ENCODE results near the gene VTCN1.

The VTCN1 gene

DNA sequence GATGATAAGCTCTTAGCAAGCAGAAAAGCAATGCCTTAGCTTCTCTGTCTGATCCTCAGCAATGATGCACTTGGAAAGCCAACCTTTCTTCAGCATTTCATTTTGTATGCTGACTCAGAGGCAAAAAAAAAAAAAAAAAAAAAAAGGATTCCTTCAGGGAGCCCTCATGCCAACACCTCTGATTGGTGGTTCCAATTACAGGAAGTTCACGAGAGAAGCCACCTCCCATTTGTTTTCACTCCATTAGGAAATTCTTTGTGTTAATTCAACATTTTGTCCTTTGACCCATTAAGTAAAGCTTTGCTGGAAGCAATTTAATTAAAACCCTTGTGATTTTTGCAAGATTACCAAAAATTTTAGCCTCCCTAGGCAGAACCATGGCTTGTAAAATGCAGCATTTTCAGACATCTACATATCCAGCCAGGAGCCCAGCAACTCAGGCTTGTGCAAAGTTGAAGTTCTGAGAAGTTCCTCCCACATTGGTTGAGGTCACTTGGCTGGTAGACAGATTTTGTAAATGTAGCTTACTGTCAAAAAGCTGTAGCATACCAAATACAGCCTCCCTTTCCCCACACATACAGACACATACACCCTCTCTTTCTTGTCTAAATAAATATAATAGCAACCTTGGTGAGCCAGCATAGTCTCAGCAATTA, 27.1 kb upstream of the VTCN1 start:
- no peaks in the 10 kb centered on the region for H3K4me1 ChIP-seq (ENCODE audit: control insufficient read depth, insufficient read depth, low read length)
- no peaks in the 10 kb centered on the region for H3K36me3 ChIP-seq (ENCODE audit: control insufficient read depth, insufficient read depth, low read length)
- H3K4me3 ChIP-seq (ENCODE audit: insufficient read depth, low read depth, low read length) = no peak overlapping the region
- no peaks in the 10 kb centered on the region for H3K27me3 ChIP-seq (ENCODE audit: control insufficient read depth, insufficient read depth, low read length, poor library complexity, severe bottlenecking)
- no peak overlapping the region for H3K27ac ChIP-seq (ENCODE audit: insufficient read depth, low read depth, low read length, poor library complexity, severe bottlenecking)
- 68 to 73% methylated on average over 1 of the region's 1 CpG for WGBS, 2 experiments
- no peaks in the 10 kb centered on the region for H3K9me3 ChIP-seq (ENCODE audit: control insufficient read depth, low read length)

DNA sequence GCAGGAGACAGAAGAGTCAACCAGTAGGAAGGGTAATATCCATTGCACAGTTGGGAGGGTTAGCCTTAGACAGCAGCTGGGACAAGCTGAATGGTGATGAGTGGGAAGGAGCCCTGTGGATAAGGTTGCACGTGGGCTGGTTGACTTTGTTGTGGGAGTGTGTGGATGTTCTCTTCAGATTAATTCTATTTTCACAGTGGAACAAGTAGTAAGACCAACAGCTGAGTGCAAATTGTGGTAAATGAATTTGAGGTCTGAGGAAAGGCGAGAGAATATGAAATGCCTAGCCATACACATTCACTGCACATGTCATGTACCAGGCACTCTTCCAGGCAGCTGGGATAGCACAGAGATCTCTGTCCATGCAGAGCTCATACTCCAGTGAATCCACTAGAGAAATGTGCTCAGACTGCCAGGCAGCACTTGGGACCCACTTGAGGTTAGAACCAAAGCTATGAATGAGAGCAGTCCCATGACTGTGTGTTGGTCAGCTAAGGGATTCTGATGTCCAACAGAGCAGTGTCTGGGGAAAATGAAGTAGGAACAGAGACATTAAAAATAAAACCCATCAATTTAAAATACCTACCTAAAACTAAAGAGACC, 25.2 kb upstream of the VTCN1 start:
- H3K4me3 ChIP-seq (ENCODE audit: insufficient read depth, low read depth, low read length) = no peak overlapping the region
- H3K4me1 ChIP-seq (ENCODE audit: control insufficient read depth, insufficient read depth, low read length) = no peaks in the 10 kb centered on the region
- H3K27ac ChIP-seq (ENCODE audit: insufficient read depth, low read depth, low read length, poor library complexity, severe bottlenecking) = no peak overlapping the region
- H3K9me3 ChIP-seq (ENCODE audit: control insufficient read depth, low read length) = no peaks in the 10 kb centered on the region
- no peaks in the 10 kb centered on the region for H3K27me3 ChIP-seq (ENCODE audit: control insufficient read depth, insufficient read depth, low read length, poor library complexity, severe bottlenecking)
- 94 to 100% methylated on average over 2 of the region's 2 CpGs for WGBS, 2 experiments
- no peaks in the 10 kb centered on the region for H3K36me3 ChIP-seq (ENCODE audit: control insufficient read depth, insufficient read depth, low read length)

DNA sequence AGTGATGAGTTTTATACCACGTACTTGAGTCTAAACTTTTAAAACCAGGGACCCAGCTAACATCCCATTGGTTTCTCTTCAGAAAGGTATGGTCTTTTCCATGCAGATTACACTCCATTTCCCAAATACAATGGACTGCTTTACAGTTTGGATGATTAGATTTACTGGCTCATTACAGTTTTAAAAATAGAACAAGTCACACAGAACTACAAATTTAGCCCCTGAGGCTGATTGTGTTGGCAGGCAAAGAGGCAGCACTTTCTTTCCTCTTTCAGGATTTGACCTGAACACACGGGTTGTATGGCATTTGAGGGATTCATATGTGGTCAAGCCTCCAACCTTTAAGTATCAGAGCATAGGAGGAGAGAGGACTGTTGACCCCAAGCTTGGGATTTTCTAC, 21.8 kb upstream of the VTCN1 start:
- Histone ChIP-seq H3K9me3 (ENCODE audit: control insufficient read depth, low read length) (no peaks in the 10 kb centered on the region), H3K36me3 (ENCODE audit: control insufficient read depth, insufficient read depth, low read length) (no peaks in the 10 kb centered on the region), H3K27me3 (ENCODE audit: control insufficient read depth, insufficient read depth, low read length, poor library complexity, severe bottlenecking) (no peaks in the 10 kb centered on the region), H3K27ac (ENCODE audit: insufficient read depth, low read depth, low read length, poor library complexity, severe bottlenecking) (no peak overlapping the region), H3K4me1 (ENCODE audit: control insufficient read depth, insufficient read depth, low read length) (no peaks in the 10 kb centered on the region), H3K4me3 (ENCODE audit: insufficient read depth, low read depth, low read length) (no peak overlapping the region)
- WGBS, 2 experiments = 87 to 95% methylated on average over 2 of the region's 2 CpGs

DNA sequence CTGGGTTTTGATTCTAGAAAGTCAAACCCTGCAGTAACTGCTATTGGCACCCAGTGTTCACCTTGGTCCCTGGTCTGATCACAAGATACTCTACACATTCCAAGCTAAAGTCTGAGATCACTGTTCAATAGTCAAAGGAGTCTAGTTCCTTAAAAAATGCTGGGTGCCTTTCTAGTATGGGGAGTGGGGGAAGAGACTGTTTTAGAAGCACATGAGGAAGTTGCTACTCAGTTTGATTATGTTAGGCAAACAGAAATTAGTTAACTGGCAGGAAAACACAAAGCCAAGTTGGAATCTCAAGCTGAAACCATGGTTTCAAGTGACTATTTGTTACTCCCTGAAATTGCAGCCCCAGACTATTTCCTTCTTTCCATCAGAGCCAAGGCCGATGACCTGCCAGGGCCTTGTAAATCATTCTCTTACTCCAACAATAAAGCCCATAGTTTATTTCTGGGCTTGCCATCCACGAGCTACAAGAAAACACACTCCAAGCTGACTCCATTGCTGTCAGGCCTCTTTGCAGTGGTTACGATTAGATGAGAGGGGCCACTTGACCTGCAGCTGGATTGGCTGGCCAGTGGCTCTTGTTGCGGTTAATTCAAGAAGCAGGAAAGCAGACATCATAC, 21.1 kb upstream of the VTCN1 start:
- Histone ChIP-seq H3K27me3 (ENCODE audit: control insufficient read depth, insufficient read depth, low read length, poor library complexity, severe bottlenecking) (no peaks in the 10 kb centered on the region), H3K9me3 (ENCODE audit: control insufficient read depth, low read length) (no peaks in the 10 kb centered on the region), H3K36me3 (ENCODE audit: control insufficient read depth, insufficient read depth, low read length) (no peaks in the 10 kb centered on the region), H3K27ac (ENCODE audit: insufficient read depth, low read depth, low read length, poor library complexity, severe bottlenecking) (no peak overlapping the region), H3K4me1 (ENCODE audit: control insufficient read depth, insufficient read depth, low read length) (no peaks in the 10 kb centered on the region), H3K4me3 (ENCODE audit: insufficient read depth, low read depth, low read length) (no peak overlapping the region)
- WGBS, 2 experiments = 94 to 98% methylated on average over 4 of the region's 4 CpGs

DNA sequence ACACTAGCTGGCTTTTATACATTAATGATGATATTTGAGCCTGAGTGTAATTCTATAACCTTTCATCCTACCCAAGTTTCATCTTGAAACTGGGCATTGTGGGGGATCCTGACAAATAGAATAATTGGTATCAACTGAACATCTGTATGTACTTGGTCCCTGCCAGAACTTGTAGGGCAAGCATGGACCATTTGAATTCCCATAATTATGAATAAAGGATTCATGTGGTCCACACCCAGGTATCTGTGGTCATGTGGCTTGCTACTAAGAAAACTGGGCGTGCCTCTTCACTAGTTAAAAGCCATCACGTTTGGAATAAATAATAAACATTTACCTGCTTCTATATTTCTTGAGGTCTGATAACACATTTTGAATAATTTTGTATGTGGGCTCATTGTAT, 20.6 kb upstream of the VTCN1 start:
- Histone ChIP-seq H3K36me3 (ENCODE audit: control insufficient read depth, insufficient read depth, low read length) (no peaks in the 10 kb centered on the region), H3K9me3 (ENCODE audit: control insufficient read depth, low read length) (no peaks in the 10 kb centered on the region), H3K27me3 (ENCODE audit: control insufficient read depth, insufficient read depth, low read length, poor library complexity, severe bottlenecking) (no peaks in the 10 kb centered on the region), H3K4me3 (ENCODE audit: insufficient read depth, low read depth, low read length) (no peak overlapping the region), H3K4me1 (ENCODE audit: control insufficient read depth, insufficient read depth, low read length) (no peaks in the 10 kb centered on the region), H3K27ac (ENCODE audit: insufficient read depth, low read depth, low read length, poor library complexity, severe bottlenecking) (no peak overlapping the region)
- WGBS, 2 experiments = 51% methylated on average over 2 of the region's 2 CpGs; no CpG with 5 or more reads in 1 of the 2 experiments

DNA sequence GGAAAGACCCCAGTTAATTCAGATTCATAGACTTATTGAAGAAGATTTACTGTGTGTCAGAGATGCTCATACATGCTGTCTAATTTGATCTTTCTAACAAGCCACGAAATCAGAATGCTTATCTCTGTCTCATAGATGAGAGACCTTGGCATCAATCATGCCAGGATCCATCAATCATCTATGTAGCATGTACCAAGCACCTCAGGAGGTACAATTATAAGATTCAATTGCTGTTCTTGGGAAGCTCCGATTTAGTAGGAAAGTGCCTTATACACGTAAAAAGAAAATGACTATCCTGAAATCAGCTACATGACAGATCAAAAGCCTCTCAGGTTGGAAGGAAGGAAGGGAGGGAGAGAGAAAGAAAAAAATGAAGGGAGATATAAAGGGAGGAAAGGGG, 18.5 kb upstream of the VTCN1 start:
- H3K4me3 ChIP-seq (ENCODE audit: insufficient read depth, low read depth, low read length) = no peak overlapping the region
- no peaks in the 10 kb centered on the region for H3K4me1 ChIP-seq (ENCODE audit: control insufficient read depth, insufficient read depth, low read length)
- H3K9me3 ChIP-seq (ENCODE audit: control insufficient read depth, low read length) = no peaks in the 10 kb centered on the region
- H3K36me3 ChIP-seq (ENCODE audit: control insufficient read depth, insufficient read depth, low read length) = no peaks in the 10 kb centered on the region
- H3K27ac ChIP-seq (ENCODE audit: insufficient read depth, low read depth, low read length, poor library complexity, severe bottlenecking) = no peak overlapping the region
- H3K27me3 ChIP-seq (ENCODE audit: control insufficient read depth, insufficient read depth, low read length, poor library complexity, severe bottlenecking) = no peaks in the 10 kb centered on the region
- 91 to 96% methylated on average over 3 of the region's 3 CpGs for WGBS, 2 experiments

DNA sequence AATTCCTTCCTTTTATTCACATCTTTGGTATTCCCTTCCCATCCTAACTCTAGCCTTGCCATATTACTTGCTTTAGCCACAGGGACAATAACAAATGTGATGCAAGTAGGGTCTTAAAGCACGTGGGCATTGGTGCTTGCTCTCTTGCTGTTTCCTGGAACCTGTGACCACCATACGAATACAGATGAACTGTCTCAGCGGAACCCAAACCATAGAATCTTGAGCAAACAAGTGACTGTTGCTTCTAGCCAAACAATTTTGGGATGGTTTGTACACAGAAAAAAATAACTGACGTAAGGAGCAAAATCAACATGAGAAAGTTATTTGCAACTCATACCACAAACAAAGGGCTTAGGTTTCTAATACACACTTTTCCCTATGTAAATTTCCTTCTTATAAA, 15.2 kb upstream of the VTCN1 start:
- H3K9me3 ChIP-seq (ENCODE audit: control insufficient read depth, low read length) = no peaks in the 10 kb centered on the region
- no peaks in the 10 kb centered on the region for H3K27me3 ChIP-seq (ENCODE audit: control insufficient read depth, insufficient read depth, low read length, poor library complexity, severe bottlenecking)
- WGBS, 2 experiments = 91 to 93% methylated on average over 4 of the region's 4 CpGs
- no peak overlapping the region for H3K4me3 ChIP-seq (ENCODE audit: insufficient read depth, low read depth, low read length)
- no peak overlapping the region for H3K27ac ChIP-seq (ENCODE audit: insufficient read depth, low read depth, low read length, poor library complexity, severe bottlenecking)
- no peaks in the 10 kb centered on the region for H3K4me1 ChIP-seq (ENCODE audit: control insufficient read depth, insufficient read depth, low read length)
- H3K36me3 ChIP-seq (ENCODE audit: control insufficient read depth, insufficient read depth, low read length) = no peaks in the 10 kb centered on the region

DNA sequence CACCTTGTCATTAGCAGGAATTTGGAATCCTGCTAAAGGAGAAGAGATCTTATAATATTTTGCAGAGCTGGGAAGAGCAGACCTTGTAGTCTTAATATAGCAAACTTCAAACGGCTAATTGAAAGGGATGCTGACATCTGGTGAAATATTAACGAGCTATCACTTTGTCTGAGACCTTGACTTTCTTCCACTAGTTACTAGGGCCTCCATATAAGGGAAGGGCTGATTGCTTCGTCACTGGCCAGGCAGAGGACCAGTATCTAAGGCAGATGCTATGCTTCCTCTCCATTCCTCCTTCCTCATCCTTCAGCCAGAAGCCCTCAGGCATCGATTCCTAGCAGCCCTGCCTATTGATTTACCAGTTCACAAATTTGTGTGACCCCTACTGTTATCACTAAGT, 6.0 kb upstream of the VTCN1 start:
- no peaks in the 10 kb centered on the region for H3K9me3 ChIP-seq (ENCODE audit: control insufficient read depth, low read length)
- 91 to 95% methylated on average over 4 of the region's 4 CpGs for WGBS, 2 experiments
- H3K27ac ChIP-seq (ENCODE audit: insufficient read depth, low read depth, low read length, poor library complexity, severe bottlenecking) = no peak overlapping the region
- no peak overlapping the region for H3K4me3 ChIP-seq (ENCODE audit: insufficient read depth, low read depth, low read length)
- no peaks in the 10 kb centered on the region for H3K4me1 ChIP-seq (ENCODE audit: control insufficient read depth, insufficient read depth, low read length)
- no peaks in the 10 kb centered on the region for H3K36me3 ChIP-seq (ENCODE audit: control insufficient read depth, insufficient read depth, low read length)
- no peaks in the 10 kb centered on the region for H3K27me3 ChIP-seq (ENCODE audit: control insufficient read depth, insufficient read depth, low read length, poor library complexity, severe bottlenecking)

DNA sequence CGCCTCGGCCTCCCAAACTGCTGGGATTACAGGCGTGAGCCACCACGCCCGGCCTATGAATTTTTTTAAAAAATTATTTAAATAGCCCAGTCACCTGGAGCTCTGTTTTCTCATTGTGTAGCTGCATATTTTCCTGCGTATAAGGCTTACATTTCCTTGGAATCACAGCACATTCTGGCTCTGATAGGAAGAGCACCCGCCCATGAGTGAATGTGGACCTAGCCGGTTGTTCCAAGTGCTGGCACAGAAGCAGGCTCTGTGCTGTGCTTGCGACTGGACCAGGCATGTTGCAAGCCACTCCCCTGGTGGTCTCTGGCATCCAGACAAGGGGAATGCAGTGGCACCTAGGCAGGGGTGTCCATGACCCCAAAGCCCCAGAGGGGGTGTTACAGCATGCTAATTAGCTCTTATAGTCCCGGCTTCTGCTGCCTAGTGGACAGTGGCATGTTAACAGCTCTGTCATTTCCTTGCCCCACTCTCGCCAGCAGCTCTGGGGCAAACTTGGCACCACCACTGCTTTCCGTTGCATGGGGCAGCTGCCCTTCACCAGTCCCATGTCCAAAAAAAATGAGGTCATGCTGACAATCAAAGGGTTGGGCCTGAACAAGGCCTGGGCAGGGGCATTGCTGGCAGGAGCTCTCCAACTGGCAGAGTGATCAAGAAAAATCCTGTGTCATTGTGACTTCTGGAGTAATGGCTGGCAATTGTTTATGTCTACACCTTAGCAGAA, 5.2 kb upstream of the VTCN1 start:
- WGBS, 2 experiments = 80 to 81% methylated on average over 12 of the region's 12 CpGs
- Histone ChIP-seq H3K9me3 (ENCODE audit: control insufficient read depth, low read length) (no peaks in the 10 kb centered on the region), H3K4me3 (ENCODE audit: insufficient read depth, low read depth, low read length) (no peak overlapping the region), H3K36me3 (ENCODE audit: control insufficient read depth, insufficient read depth, low read length) (no peaks in the 10 kb centered on the region), H3K27me3 (ENCODE audit: control insufficient read depth, insufficient read depth, low read length, poor library complexity, severe bottlenecking) (no peaks in the 10 kb centered on the region), H3K4me1 (ENCODE audit: control insufficient read depth, insufficient read depth, low read length) (no peaks in the 10 kb centered on the region), H3K27ac (ENCODE audit: insufficient read depth, low read depth, low read length, poor library complexity, severe bottlenecking) (no peak overlapping the region)

DNA sequence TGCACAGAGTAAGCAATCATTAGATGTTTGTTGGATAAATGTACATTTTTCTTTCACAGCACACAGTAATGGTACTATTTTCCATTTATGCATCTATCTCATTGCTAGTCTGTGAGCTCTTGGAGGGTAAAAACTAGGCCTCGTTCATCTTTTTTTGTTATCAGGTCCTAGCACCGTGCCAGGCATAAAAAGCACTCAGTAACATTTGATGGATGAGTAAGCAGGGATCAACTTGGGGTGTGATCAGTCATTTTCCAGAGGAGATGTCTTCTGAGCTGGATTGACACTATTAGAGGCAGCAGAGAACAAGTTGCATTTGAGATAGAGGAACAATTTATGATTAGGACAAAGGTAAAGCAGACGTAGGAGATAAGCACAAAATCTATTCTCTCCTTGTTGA, 4.3 kb upstream of the VTCN1 start:
- H3K27ac ChIP-seq (ENCODE audit: insufficient read depth, low read depth, low read length, poor library complexity, severe bottlenecking) = no peak overlapping the region
- H3K4me1 ChIP-seq (ENCODE audit: control insufficient read depth, insufficient read depth, low read length) = no peaks in the 10 kb centered on the region
- WGBS, 2 experiments = 87 to 89% methylated on average over 3 of the region's 3 CpGs
- no peaks in the 10 kb centered on the region for H3K36me3 ChIP-seq (ENCODE audit: control insufficient read depth, insufficient read depth, low read length)
- no peaks in the 10 kb centered on the region for H3K9me3 ChIP-seq (ENCODE audit: control insufficient read depth, low read length)
- H3K4me3 ChIP-seq (ENCODE audit: insufficient read depth, low read depth, low read length) = no peak overlapping the region
- no peaks in the 10 kb centered on the region for H3K27me3 ChIP-seq (ENCODE audit: control insufficient read depth, insufficient read depth, low read length, poor library complexity, severe bottlenecking)
